GM10248 (cell line): ENCODE measurements around the gene PLEKHA6.

Source experiments
- CTCF ChIA-PET: fragments of 300-600 bp; sonication (Branson Sonifier 250); formaldehyde crosslinking; extraction: SDS; loops from one replicate; lab custom pipeline; 2021; ENCODE audit warnings: antibody characterized with exemption; lab: Yijun Ruan, JAX
- POLR2A ChIA-PET: fragments of 350-650 bp; sonication (Branson Sonifier 250); formaldehyde crosslinking; extraction: SDS; loops from one replicate; lab custom pipeline; 2020; ENCODE audit warnings: antibody characterized with exemption; lab: Yijun Ruan, JAX
- DNase-seq: peaks from one replicate; pipeline ENCODE4 v3.0.0; 2012; ENCODE audit errors: extremely low spot score
- TF ChIP-seq, protein P1 (sequence below): IDR thresholded peaks from 2 replicates; pipeline ENCODE4 v1.5.1; 2012; ENCODE audit warnings: mild to moderate bottlenecking, low read depth; ENCODE audit errors: extremely low read depth, missing control alignments, control extremely low read depth

PLEKHA6 gene

DNA sequence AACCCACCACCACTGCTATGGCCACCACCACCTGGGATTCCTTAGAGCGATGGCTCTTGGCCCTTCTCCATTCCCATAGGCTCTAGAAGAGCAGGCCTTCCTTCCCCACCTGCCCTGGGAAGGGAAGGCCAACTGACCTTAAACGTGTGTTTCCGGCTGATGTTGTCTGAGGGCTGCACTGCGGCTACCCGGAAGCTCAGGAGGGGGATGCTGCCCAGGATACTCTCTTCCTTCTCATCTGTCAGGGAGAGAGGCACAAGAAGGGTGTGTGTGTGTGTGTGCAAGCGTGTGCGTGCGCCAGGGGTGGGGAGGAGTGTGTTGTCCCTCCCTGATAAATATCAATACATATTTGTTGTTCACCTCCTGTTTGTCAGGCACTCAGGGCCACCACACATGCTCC lies 94.9 kb downstream of the PLEKHA6 start:
- CTCF ChIA-PET, result interaction anchor here (2.6 kb wide), 1 partner anchor 10 kb away, joined by 8 read pairs; no protein-coding TSS in a partner anchor
- no peak for DNase-seq
- TF ChIP-seq, protein P1, sequence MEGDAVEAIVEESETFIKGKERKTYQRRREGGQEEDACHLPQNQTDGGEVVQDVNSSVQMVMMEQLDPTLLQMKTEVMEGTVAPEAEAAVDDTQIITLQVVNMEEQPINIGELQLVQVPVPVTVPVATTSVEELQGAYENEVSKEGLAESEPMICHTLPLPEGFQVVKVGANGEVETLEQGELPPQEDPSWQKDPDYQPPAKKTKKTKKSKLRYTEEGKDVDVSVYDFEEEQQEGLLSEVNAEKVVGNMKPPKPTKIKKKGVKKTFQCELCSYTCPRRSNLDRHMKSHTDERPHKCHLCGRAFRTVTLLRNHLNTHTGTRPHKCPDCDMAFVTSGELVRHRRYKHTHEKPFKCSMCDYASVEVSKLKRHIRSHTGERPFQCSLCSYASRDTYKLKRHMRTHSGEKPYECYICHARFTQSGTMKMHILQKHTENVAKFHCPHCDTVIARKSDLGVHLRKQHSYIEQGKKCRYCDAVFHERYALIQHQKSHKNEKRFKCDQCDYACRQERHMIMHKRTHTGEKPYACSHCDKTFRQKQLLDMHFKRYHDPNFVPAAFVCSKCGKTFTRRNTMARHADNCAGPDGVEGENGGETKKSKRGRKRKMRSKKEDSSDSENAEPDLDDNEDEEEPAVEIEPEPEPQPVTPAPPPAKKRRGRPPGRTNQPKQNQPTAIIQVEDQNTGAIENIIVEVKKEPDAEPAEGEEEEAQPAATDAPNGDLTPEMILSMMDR, result no peak
- POLR2A ChIA-PET, result no interaction called here

DNA sequence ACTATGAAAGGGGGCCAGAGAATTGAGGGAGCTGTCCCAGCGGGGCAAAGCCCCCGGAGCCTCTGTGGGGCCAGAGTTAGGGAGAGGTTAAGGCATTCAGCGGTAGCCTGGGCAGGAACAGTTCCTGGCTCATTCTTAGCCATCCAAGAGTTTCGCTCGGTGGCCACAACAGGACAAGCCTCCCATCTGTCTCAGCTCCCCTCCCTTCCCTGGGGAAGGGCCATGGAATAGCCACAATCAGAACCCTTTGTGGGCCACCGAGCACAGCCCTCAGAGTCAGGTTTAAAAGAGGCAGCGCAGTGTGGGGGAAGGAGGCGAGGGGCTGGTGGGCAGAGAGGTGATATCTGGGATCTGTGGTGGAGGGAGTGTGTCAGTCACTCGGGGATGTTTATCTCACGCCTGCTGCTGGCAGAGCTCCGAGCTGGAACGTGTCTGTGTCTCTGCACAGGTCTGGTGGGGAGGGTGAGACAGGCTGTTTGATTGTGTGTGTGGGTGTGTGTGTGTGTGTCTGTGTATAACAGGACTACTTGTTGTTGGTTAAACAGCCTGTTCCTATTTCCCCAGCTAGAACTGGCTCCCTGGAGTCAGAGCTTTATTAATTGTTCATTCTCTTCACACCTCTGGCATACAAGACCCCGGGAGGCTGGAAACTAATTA lies 96.3 kb downstream of the PLEKHA6 start:
- POLR2A ChIA-PET, result interaction anchor here (1.1 kb wide), 1 partner anchor 592 kb away, joined by 4 read pairs; no protein-coding TSS in a partner anchor
- CTCF ChIA-PET, result interaction anchor here (0.6 to 1.7 kb wide), 3 partner anchors 9 to 82 kb away, joined by 3 to 4 read pairs (median 3); no protein-coding TSS in a partner anchor
- TF ChIP-seq, protein P1, result no peak
- no peak for DNase-seq

DNA sequence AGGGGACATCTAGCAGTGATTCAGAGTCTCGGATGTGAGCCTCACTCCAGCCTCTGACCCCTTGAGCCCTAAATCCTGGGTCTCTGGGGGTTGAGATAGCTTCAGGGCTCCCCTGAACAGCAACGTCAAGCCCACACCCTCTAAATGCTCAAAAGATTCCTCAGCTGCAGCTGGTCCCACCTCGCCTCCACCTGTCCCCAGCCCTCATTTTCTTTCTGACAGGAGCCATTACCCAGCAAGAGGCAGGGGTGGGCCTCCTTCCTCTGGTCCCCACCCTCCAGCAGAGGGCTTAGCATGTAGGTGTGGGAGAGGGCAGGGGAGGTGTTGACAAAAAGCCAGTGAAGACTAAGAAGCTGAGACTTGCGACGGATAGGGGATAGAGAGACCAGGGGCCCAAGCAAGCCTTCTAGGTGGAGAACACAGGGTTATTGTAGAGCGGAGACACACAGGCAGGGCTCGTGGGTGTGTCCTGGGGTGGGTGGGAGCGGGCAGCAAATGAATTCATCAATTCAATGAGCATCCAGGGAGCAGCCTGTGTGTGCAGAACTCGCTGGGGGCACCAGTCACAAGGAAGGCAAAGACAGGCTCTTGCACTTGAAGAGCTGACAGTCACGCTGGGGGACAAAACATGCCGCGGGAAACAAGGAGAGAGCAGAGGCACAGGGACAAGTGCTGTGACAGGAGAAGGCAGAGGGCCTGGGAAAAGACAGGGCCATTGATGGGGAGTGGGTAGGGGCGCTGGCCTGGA lies 97.0 kb downstream of the PLEKHA6 start:
- POLR2A ChIA-PET, result interaction anchor here (1.1 kb wide), 1 partner anchor 592 kb away, joined by 4 read pairs; no protein-coding TSS in a partner anchor
- no peak for DNase-seq
- CTCF ChIA-PET, result interaction anchor here (1.7 kb wide), 1 partner anchor 56 kb away, joined by 4 read pairs; no protein-coding TSS in a partner anchor
- TF ChIP-seq, protein P1, result no peak

DNA sequence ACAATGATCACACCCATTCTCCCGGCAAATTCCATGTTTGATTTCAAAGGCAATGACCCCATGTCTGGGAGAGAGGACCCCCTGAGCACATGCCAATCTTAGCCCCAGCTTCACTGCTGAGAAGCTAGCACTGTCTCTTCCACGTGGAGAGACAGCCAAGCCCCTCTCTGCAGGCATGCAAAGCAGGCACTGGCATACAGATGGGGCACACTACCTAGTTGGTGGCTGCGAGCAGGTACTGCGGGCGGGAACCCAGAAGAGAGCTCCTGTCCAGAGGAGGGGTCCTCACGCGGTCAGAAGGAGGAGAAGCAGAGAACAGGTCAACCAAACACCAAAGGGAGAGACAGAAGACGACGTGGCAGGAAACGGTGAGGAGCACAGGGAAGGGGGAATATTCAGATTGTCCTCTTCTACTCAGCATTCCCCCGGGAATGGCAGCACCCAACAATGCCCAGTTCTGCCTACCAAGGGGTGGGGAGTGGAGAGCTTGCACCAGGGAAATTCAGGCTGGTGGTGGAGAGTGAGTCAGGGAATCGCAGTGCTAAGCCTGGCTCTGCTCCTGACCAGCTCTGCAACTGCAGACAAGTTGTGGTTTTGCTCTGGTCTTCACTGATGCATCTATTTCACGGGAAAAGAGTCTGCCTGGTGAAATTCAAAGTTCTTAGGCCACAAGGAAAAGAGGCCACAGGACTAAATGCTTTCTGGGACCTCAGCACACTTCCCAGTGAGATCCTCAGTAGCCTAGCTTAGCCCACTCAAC lies 97.8 kb downstream of the PLEKHA6 start:
- TF ChIP-seq, protein P1, result no peak
- CTCF ChIA-PET, result interaction anchor here (1.7 kb wide), 1 partner anchor 56 kb away, joined by 4 read pairs; no protein-coding TSS in a partner anchor
- no peak for DNase-seq
- POLR2A ChIA-PET, result interaction anchor here (1.1 kb wide), 1 partner anchor 593 kb away, joined by 4 read pairs; no protein-coding TSS in a partner anchor

DNA sequence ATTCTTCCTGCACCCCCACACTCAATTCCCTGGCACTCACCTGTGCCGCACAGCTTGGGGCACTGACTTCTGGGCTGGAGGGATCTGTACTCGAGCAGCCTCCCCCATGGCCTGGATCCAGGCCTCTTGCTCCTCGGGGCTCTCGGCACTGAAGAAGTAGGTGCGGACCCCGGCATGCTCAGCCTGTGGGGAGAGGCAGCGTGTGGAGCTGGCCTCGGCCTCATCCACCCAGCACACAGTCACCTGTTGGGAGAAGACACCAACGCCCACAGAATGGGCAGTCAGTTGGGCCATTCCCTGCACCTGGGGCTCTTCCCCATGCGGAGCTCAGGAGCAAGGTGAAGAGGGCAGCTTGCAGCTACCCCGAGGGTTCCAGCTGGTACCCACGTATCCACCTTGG lies 98.5 kb downstream of the PLEKHA6 start:
- DNase-seq, result no peak
- CTCF ChIA-PET, result interaction anchor here (1.4 kb wide), 1 partner anchor 102 kb away, joined by 3 read pairs; no protein-coding TSS in a partner anchor
- POLR2A ChIA-PET, result no interaction called here
- TF ChIP-seq, protein P1, result no peak
